IMR-90 (cell line): ENCODE data around the gene PPP1R1A. TPM values are rescaled to one million over a fixed set of nuclear protein-coding genes. Genes with fewer than 3 reads are reported as not detected.

Experiments
- ATAC-seq: fragments of 200-7000 bp; cut with Tn5 transposase; 2 replicates; pipeline ENCODE4 v1.9.1; 2020; ENCODE audit warnings: low read depth, mild to moderate bottlenecking, moderate library complexity
- BruUV-seq: library from RNA; stranded (reverse); fragments of 400-500 nt; replicated peaks from 2 replicates; lab custom pipeline; 2021; lab: Mats Ljungman, UMichigan
- CTCF ChIA-PET: fragments of 300-600 bp; formaldehyde crosslinking; extraction: SDS; loops from one replicate; lab custom pipeline; 2021; ENCODE audit warnings: antibody characterized with exemption; lab: Yijun Ruan, JAX
- POLR2A ChIA-PET: fragments of 300-600 bp; sonication (Branson Sonifier 250); formaldehyde crosslinking; loops from one replicate; lab custom pipeline; 2022; ENCODE audit warnings: antibody characterized with exemption; ENCODE audit not compliant: unreplicated experiment; lab: Charles Lee
- DNase-seq: peaks from one replicate; pipeline ENCODE4 v3.0.0; 2013
- H2AFZ ChIP-seq: replicated peaks from 2 replicates; pipeline ENCODE3; 2013; ENCODE audit warnings: low read length, mild to moderate bottlenecking; ENCODE audit not compliant: poor library complexity
- H2AK5ac ChIP-seq: 2 replicates; pipeline ENCODE4 v1.6.1; 2013; ENCODE audit warnings: low read depth, low read length, inconsistent platforms
- H2AK9ac ChIP-seq: replicated peaks from 2 replicates; pipeline ENCODE3; 2013; ENCODE audit warnings: mild to moderate bottlenecking, low read depth, low read length, moderate library complexity; ENCODE audit not compliant: poor library complexity
- H2BK120ac ChIP-seq: 2 replicates; pipeline ENCODE4 v1.6.1; 2013; ENCODE audit warnings: low read depth, low read length, inconsistent platforms
- H2BK15ac ChIP-seq: 3 replicates; pipeline ENCODE4 v1.6.1; 2013; ENCODE audit warnings: low read depth, low read length, inconsistent platforms
- H2BK20ac ChIP-seq: 2 replicates; pipeline ENCODE4 v1.6.1; 2013; ENCODE audit warnings: low read depth, mild to moderate bottlenecking, inconsistent platforms, low read length, moderate library complexity
- H2BK5ac ChIP-seq: 2 replicates; pipeline ENCODE4 v1.6.1; 2013; ENCODE audit warnings: mild to moderate bottlenecking, low read depth, low read length, inconsistent platforms; ENCODE audit not compliant: poor library complexity, severe bottlenecking
- H3K14ac ChIP-seq: replicated peaks from 2 replicates; pipeline ENCODE4 v1.6.1; 2013; ENCODE audit warnings: low read depth, low read length, inconsistent platforms
- H3K18ac ChIP-seq: 2 replicates; pipeline ENCODE4 v1.6.1; 2013; ENCODE audit warnings: low read depth, low read length, control low read depth
- H3K23ac ChIP-seq: 2 replicates; pipeline ENCODE4 v1.6.1; 2013; ENCODE audit warnings: low read depth, low read length, inconsistent platforms
- H3K27ac ChIP-seq: 2 replicates; pipeline ENCODE4 v1.5.1; 2013; ENCODE audit warnings: mild to moderate bottlenecking, control low read depth, low read length; ENCODE audit not compliant: insufficient read depth
- H3K27me3 ChIP-seq: 2 replicates; pipeline ENCODE4 v1.6.1; 2013; ENCODE audit warnings: low read length; ENCODE audit not compliant: control insufficient read depth, insufficient read depth
- H3K36me3 ChIP-seq: 2 replicates; pipeline ENCODE4 v1.6.1; 2013; ENCODE audit warnings: low read length, mixed read lengths; ENCODE audit not compliant: control insufficient read depth, insufficient read depth
- H3K4ac ChIP-seq: 2 replicates; pipeline ENCODE4 v1.6.1; 2013; ENCODE audit warnings: low read depth, low read length, inconsistent platforms
- H3K4me1 ChIP-seq: 2 replicates; pipeline ENCODE4 v1.6.1; 2013; ENCODE audit warnings: low read length, mixed read lengths; ENCODE audit not compliant: control insufficient read depth, insufficient read depth
- H3K4me2 ChIP-seq: 2 replicates; pipeline ENCODE4 v1.6.1; 2013; ENCODE audit warnings: low read depth, mild to moderate bottlenecking, control low read depth, low read length, moderate library complexity
- H3K4me3 ChIP-seq: 2 replicates; pipeline ENCODE4 v1.5.1; 2013; ENCODE audit warnings: low read depth, mild to moderate bottlenecking, control low read depth, low read length, moderate library complexity; ENCODE audit not compliant: insufficient read depth
- H3K56ac ChIP-seq: 2 replicates; pipeline ENCODE4 v1.6.1; 2013; ENCODE audit warnings: low read length, inconsistent platforms; ENCODE audit not compliant: insufficient read depth; ENCODE audit errors: extremely low read depth
- H3K79me1 ChIP-seq, 2 experiments: 2 replicates each; pipeline ENCODE4 v1.6.1; 2013; ENCODE audit warnings: low read length in 2 of 2, inconsistent platforms in 1 of 2, low read depth in 1 of 2
- H3K9ac ChIP-seq: 2 replicates; pipeline ENCODE4 v1.6.1; 2013; ENCODE audit warnings: low read depth, low read length, control low read depth
- H3K9me1 ChIP-seq: 2 replicates; pipeline ENCODE4 v1.6.1; 2013; ENCODE audit warnings: low read length, inconsistent platforms; ENCODE audit not compliant: insufficient read depth
- H3K9me3 ChIP-seq: 2 replicates; pipeline ENCODE4 v1.6.1; 2013; ENCODE audit warnings: low read length; ENCODE audit not compliant: control insufficient read depth, insufficient read depth
- H4K20me1 ChIP-seq: 2 replicates; pipeline ENCODE4 v1.6.1; 2013; ENCODE audit warnings: low read length, inconsistent platforms; ENCODE audit not compliant: insufficient read depth
- H4K5ac ChIP-seq: 2 replicates; pipeline ENCODE4 v1.6.1; 2013; ENCODE audit warnings: mild to moderate bottlenecking, low read depth, low read length, control low read depth
- H4K8ac ChIP-seq, 2 experiments: 2 replicates each; pipeline ENCODE4 v1.6.1; 2013; ENCODE audit warnings: low read depth in 2 of 2, low read length in 2 of 2, control low read depth in 1 of 2, inconsistent platforms in 1 of 2
- H4K91ac ChIP-seq: 2 replicates; pipeline ENCODE4 v1.6.1; 2013; ENCODE audit warnings: low read depth, low read length, inconsistent platforms; ENCODE audit not compliant: insufficient read depth
- BHLHE40 ChIP-seq: fragments of 150-350 bp; IDR thresholded peaks from 2 replicates; pipeline ENCODE4 v1.6.1; 2016; ENCODE audit warnings: mild to moderate bottlenecking, low read depth, low read length
- CEBPB ChIP-seq: IDR thresholded peaks from 2 replicates; pipeline ENCODE4 v1.6.1; 2012; ENCODE audit warnings: low read depth, low read length, improper control_type of control experiment
- CHD1 ChIP-seq: IDR thresholded peaks from 2 replicates; pipeline ENCODE4 v1.6.1; 2012; ENCODE audit warnings: low read depth, low read length, improper control_type of control experiment
- FOS ChIP-seq: fragments of 150-350 bp; IDR thresholded peaks from 2 replicates; pipeline ENCODE4 v1.6.1; 2016; ENCODE audit warnings: low read depth, low read length
- MAFK ChIP-seq: IDR thresholded peaks from 2 replicates; pipeline ENCODE4 v1.6.1; 2012; ENCODE audit warnings: low read depth, low read length, improper control_type of control experiment
- MAZ ChIP-seq: IDR thresholded peaks from 2 replicates; pipeline ENCODE4 v1.6.1; 2012; ENCODE audit warnings: low read depth, mild to moderate bottlenecking, low read length, improper control_type of control experiment, moderate library complexity, borderline replicate concordance
- MXI1 ChIP-seq: IDR thresholded peaks from 2 replicates; pipeline ENCODE4 v1.6.1; 2012; ENCODE audit warnings: low read depth, mild to moderate bottlenecking, low read length, moderate library complexity, borderline replicate concordance
- POLR2A ChIP-seq: IDR thresholded peaks from 2 replicates; pipeline ENCODE4 v1.6.1; 2012; ENCODE audit warnings: mild to moderate bottlenecking, low read depth, low read length
- RAD21 ChIP-seq: IDR thresholded peaks from 2 replicates; pipeline ENCODE4 v1.6.1; 2012; ENCODE audit warnings: low read length, improper control_type of control experiment
- RCOR1 ChIP-seq: IDR thresholded peaks from 2 replicates; pipeline ENCODE4 v1.6.1; 2012; ENCODE audit warnings: mild to moderate bottlenecking, low read length, improper control_type of control experiment; ENCODE audit not compliant: insufficient replicate concordance
- SMC3 ChIP-seq: fragments of 150-350 bp; IDR thresholded peaks from 2 replicates; pipeline ENCODE4 v1.6.1; 2016; ENCODE audit warnings: low read depth, mild to moderate bottlenecking, antibody characterized with exemption, low read length, moderate library complexity
- WGBS, 2 experiments: methylation state at CpG; one replicate each; pipeline versions ENCODE4 v1.1.5 to v1.1.7; 2013; ENCODE audit warnings: missing lambda C conversion rate in 2 of 2; ENCODE audit not compliant: insufficient read length in 1 of 2; ENCODE audit errors: extremely low coverage in 2 of 2; 5-methylcytosine and 5-hydroxymethylcytosine counted together
- dilution Hi-C: fragments of 300-500 bp; cut with HindIII; formaldehyde crosslinking; loops from one replicate; pipeline ENCODE4 v1.14.3; 2018; ENCODE audit warnings: low sequenced_read_pairs; ENCODE audit not compliant: unreplicated experiment
- in situ Hi-C: fragments of 300-500 bp; cut with MboI; formaldehyde crosslinking; loops from 3 replicates; pipeline ENCODE4 v1.14.3; 2019; ENCODE audit warnings: low sequenced_read_pairs, inconsistent platforms, mixed read lengths
- intact Hi-C: fragments of 100-400 bp; cut with micrococcal nuclease; formaldehyde crosslinking; loops from 2 replicates; pipeline ENCODE4 v1.10.0; 2022
- polyA plus RNA-seq, 3 experiments: library from polyadenylated mRNA; depleted of rRNA; stranded (reverse); fragments of >200 nt; gene quantifications; 2 replicates each; pipeline ENCODE4 v1.2.3, GENCODE V29; 2012; ENCODE audit warnings: low replicate concordance in 1 of 3
- total RNA-seq: library from RNA; depleted of rRNA; stranded (reverse); fragments of >200 nt; gene quantifications from 2 replicates; pipeline ENCODE4 v1.2.3, GENCODE V29; 2012
- TF ChIP-seq, protein P1 (sequence below): fragments of 150-350 bp; IDR thresholded peaks from 2 replicates; pipeline ENCODE4 v1.6.1; 2016; ENCODE audit warnings: low read depth, mild to moderate bottlenecking, low read length, moderate library complexity, borderline replicate concordance
- TF ChIP-seq, protein P2 (sequence below): conservative IDR thresholded peaks from 2 replicates; pipeline ENCODE4 v1.5.1; 2012; ENCODE audit warnings: mild to moderate bottlenecking, low read depth, low read length, improper control_type of control experiment

Gene PPP1R1A
- total and polyA plus RNA-seq, 2 of the 4 experiments (the other 2 are of a cell fraction), result not detected

DNA sequence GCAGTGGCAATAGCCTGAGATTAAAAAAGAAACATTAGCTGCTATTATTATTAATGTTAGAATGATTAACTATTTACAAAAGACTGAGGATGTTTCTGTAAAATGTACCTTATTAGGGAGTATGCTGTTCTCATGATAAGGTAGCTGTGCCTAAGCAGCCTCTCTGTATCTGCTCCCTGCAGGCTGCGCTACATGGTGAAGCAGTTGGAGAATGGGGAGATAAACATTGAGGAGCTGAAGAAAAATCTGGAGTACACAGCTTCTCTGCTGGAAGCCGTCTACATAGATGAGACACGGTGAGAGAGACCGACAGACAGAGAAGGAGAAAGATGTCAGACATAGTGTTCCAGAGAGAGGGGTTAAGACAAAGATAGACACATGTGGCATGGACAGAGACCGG, 21.7 kb downstream of the PPP1R1A start:
- no peaks in the 10 kb centered on the region for H4K20me1 ChIP-seq
- intact Hi-C loops (no loop called here), dilution Hi-C loops (no loop called here), in situ Hi-C loops (no loop called here)
- H3K79me1 ChIP-seq, result no peaks in the 10 kb centered on the region
- H2BK5ac ChIP-seq, result no peak overlapping the region
- no peak overlapping the region for H3K27ac ChIP-seq
- whole genome bisulfite sequencing, 2 experiments, result 35% methylated on average over 3 of the region's 5 CpGs; no CpG with 5 or more reads in 1 of the 2 experiments
- no peak overlapping the region for H4K5ac ChIP-seq
- TF ChIP-seq RAD21, result no peak
- TF ChIP-seq RCOR1, result no peak
- TF ChIP-seq, protein P1, sequence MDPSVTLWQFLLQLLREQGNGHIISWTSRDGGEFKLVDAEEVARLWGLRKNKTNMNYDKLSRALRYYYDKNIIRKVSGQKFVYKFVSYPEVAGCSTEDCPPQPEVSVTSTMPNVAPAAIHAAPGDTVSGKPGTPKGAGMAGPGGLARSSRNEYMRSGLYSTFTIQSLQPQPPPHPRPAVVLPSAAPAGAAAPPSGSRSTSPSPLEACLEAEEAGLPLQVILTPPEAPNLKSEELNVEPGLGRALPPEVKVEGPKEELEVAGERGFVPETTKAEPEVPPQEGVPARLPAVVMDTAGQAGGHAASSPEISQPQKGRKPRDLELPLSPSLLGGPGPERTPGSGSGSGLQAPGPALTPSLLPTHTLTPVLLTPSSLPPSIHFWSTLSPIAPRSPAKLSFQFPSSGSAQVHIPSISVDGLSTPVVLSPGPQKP, result no peak
- TF ChIP-seq POLR2A, result no peak
- no peak for TF ChIP-seq SMC3
- TF ChIP-seq MAZ, result no peak
- TF ChIP-seq CHD1, result no peak
- TF ChIP-seq CEBPB, result no peak
- TF ChIP-seq, protein P2, sequence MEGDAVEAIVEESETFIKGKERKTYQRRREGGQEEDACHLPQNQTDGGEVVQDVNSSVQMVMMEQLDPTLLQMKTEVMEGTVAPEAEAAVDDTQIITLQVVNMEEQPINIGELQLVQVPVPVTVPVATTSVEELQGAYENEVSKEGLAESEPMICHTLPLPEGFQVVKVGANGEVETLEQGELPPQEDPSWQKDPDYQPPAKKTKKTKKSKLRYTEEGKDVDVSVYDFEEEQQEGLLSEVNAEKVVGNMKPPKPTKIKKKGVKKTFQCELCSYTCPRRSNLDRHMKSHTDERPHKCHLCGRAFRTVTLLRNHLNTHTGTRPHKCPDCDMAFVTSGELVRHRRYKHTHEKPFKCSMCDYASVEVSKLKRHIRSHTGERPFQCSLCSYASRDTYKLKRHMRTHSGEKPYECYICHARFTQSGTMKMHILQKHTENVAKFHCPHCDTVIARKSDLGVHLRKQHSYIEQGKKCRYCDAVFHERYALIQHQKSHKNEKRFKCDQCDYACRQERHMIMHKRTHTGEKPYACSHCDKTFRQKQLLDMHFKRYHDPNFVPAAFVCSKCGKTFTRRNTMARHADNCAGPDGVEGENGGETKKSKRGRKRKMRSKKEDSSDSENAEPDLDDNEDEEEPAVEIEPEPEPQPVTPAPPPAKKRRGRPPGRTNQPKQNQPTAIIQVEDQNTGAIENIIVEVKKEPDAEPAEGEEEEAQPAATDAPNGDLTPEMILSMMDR, result no peak
- no peak for TF ChIP-seq BHLHE40
- TF ChIP-seq MXI1, result no peak
- no peak for TF ChIP-seq MAFK
- TF ChIP-seq FOS, result no peak
- no peak overlapping the region for H2BK20ac ChIP-seq
- no peak overlapping the region for H2AK5ac ChIP-seq
- no TSS peak for BruUV-seq
- H3K18ac ChIP-seq, result no peak overlapping the region
- H2AFZ ChIP-seq, result no peak overlapping the region
- ATAC-seq, result no peak
- no peaks in the 10 kb centered on the region for H3K4me1 ChIP-seq
- CTCF ChIA-PET, result interaction anchor here (2.3 kb wide), 1 partner anchor 13 kb away, joined by 9 read pairs; no protein-coding TSS in a partner anchor
- H3K56ac ChIP-seq, result no peak overlapping the region
- no peak overlapping the region for H3K4me2 ChIP-seq
- no peaks in the 10 kb centered on the region for H3K9me3 ChIP-seq
- no peak overlapping the region for H3K14ac ChIP-seq
- no peak overlapping the region for H4K8ac ChIP-seq
- no peaks in the 10 kb centered on the region for H3K9me1 ChIP-seq
- no peak for DNase-seq
- H3K27me3 ChIP-seq, result peaks cover 17% of the 10 kb centered on the region
- H2BK15ac ChIP-seq, result no peak overlapping the region
- no peaks in the 10 kb centered on the region for H3K36me3 ChIP-seq
- no peak overlapping the region for H2BK120ac ChIP-seq
- H2AK9ac ChIP-seq, result no peak overlapping the region
- H3K4ac ChIP-seq, result no peak overlapping the region
- no peak overlapping the region for H3K4me3 ChIP-seq
- H4K91ac ChIP-seq, result no peak overlapping the region
- no peak overlapping the region for H3K9ac ChIP-seq
- POLR2A ChIA-PET, result no interaction called here
- H3K23ac ChIP-seq, result no peak overlapping the region
